ENCODE measurements around the gene CREG1.

- TF ChIP-seq SRF (IDR thresholded peaks at IDR 0.05; ENCODE audit: low read depth, low read length): no peak
- TF ChIP-seq, protein P1, sequence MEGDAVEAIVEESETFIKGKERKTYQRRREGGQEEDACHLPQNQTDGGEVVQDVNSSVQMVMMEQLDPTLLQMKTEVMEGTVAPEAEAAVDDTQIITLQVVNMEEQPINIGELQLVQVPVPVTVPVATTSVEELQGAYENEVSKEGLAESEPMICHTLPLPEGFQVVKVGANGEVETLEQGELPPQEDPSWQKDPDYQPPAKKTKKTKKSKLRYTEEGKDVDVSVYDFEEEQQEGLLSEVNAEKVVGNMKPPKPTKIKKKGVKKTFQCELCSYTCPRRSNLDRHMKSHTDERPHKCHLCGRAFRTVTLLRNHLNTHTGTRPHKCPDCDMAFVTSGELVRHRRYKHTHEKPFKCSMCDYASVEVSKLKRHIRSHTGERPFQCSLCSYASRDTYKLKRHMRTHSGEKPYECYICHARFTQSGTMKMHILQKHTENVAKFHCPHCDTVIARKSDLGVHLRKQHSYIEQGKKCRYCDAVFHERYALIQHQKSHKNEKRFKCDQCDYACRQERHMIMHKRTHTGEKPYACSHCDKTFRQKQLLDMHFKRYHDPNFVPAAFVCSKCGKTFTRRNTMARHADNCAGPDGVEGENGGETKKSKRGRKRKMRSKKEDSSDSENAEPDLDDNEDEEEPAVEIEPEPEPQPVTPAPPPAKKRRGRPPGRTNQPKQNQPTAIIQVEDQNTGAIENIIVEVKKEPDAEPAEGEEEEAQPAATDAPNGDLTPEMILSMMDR (IDR thresholded peaks at IDR 0.05; ENCODE audit: control extremely low read depth in 1 of 3, insufficient read depth in 1 of 3, low read depth in 1 of 3, low read length in 3 of 3): no peak
- no peak for TF ChIP-seq POLR2A (IDR thresholded peaks at IDR 0.05; ENCODE audit: control extremely low read depth in 1 of 2, low read depth in 2 of 2, low read length in 2 of 2)
- TF ChIP-seq POLR2AphosphoS5 (IDR thresholded peaks at IDR 0.05; ENCODE audit: low read depth, low read length): no peak
Measured at GRCh38 chr1:167515893-167516321, 37.7 kb downstream of the CREG1 start.

Data from H1 (cell line).